NT2/D1 (cell line): ENCODE measurements around the gene PNPLA5.

Experiments
- DNase-seq: peaks from one replicate; pipeline ENCODE4 v3.0.0-alpha.2; 2011; ENCODE audit warnings: low read depth, low spot score
- H3K27me3 ChIP-seq: 2 replicates; pipeline ENCODE4 v1.6.0; 2011; ENCODE audit warnings: mild to moderate bottlenecking; ENCODE audit not compliant: insufficient read length, insufficient read depth
- H3K36me3 ChIP-seq: 2 replicates; pipeline ENCODE4 v1.6.1; 2011; ENCODE audit warnings: mild to moderate bottlenecking, low read length, mixed read lengths; ENCODE audit not compliant: insufficient read depth, insufficient read length
- H3K4me1 ChIP-seq: 2 replicates; pipeline ENCODE4 v1.5.1; 2011; ENCODE audit not compliant: insufficient read depth, insufficient read length
- H3K4me3 ChIP-seq: 2 replicates; pipeline ENCODE4 v1.5.1; 2011; ENCODE audit warnings: low read depth; ENCODE audit not compliant: insufficient read length
- H3K9ac ChIP-seq: 2 replicates; pipeline ENCODE4 v1.6.0; 2011; ENCODE audit warnings: low read depth; ENCODE audit not compliant: insufficient read length
- H3K9me3 ChIP-seq: 2 replicates; pipeline ENCODE4 v1.5.1; 2011; ENCODE audit warnings: mild to moderate bottlenecking, low read length; ENCODE audit not compliant: insufficient read depth
- SUZ12 ChIP-seq: IDR thresholded peaks from 2 replicates; pipeline ENCODE4 v1.6.1; 2011; ENCODE audit not compliant: insufficient read length, insufficient read depth; ENCODE audit errors: extremely low read depth
- YY1 ChIP-seq: IDR thresholded peaks from 2 replicates; pipeline ENCODE4 v1.6.1; 2011; ENCODE audit not compliant: insufficient read length, insufficient read depth
- ZNF274 ChIP-seq: IDR thresholded peaks from 2 replicates; pipeline ENCODE4 v1.6.1; 2011; ENCODE audit warnings: mild to moderate bottlenecking, low read depth, low read length

The PNPLA5 gene

DNA sequence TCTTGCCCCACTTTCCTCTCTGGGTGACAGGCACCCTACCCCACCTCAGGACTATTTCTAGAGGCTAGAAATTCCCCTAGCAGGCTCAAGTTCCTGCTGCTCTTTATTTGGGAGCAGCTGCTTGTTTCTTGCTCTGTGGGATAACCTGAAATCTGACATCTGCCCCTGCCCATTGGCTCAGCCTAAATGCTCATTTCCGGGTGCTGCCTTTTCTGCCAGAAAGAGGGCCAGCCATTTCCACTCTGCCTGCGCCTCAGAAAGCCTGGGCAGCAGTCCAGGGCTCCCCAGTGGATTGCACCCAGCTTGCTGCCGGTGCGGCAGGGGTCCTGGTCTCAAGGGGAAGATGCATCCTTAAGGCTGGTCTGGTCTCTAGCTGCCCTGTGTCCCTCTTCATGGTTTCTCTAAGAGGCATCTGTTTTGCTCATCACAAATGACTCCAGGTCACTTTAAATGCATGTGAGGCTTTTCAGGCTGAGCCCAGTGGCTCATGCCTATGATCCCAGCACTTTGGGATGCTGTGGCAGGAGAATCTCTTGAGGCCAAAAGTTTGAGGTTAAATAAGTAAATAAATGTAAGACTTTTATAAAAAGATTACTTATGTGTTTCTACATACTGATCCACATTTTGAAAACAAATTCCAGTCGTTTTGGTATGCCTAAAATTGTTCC, 10.3 kb upstream of the PNPLA5 start:
- peaks cover 10% of the 10 kb centered on the region for H3K4me1 ChIP-seq
- H3K4me3 ChIP-seq: no peak overlapping the region
- H3K27me3 ChIP-seq: no peaks in the 10 kb centered on the region
- H3K9me3 ChIP-seq: no peaks in the 10 kb centered on the region
- no peak for DNase-seq
- H3K9ac ChIP-seq: no peak overlapping the region
- TF ChIP-seq ZNF274 (no peak), SUZ12 (no peak), YY1 (no peak)
- no peaks in the 10 kb centered on the region for H3K36me3 ChIP-seq

DNA sequence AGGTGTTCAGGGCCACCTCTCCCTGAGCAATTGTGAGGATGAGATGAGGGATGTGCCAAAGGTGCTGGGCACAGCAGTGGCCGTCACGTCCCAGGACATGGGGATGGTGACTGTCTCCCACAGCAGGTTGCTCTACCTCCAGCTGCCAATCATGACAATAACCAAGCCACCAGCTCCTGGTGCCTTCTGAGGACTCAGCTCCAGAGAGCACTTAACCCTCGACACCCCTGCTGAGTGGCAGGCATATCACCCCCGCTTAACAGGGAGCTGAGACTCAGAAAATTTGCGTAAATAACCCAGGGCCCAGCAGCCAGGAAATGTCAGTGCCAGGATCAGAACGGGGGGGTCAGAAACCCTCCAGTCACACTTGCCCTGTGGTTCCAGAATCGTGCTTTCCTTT, 8.4 kb upstream of the PNPLA5 start:
- peaks cover 15% of the 10 kb centered on the region for H3K4me1 ChIP-seq
- H3K9ac ChIP-seq: no peak overlapping the region
- no peak for DNase-seq
- H3K36me3 ChIP-seq: no peaks in the 10 kb centered on the region
- H3K4me3 ChIP-seq: no peak overlapping the region
- H3K9me3 ChIP-seq: no peaks in the 10 kb centered on the region
- no peak for TF ChIP-seq YY1
- no peak for TF ChIP-seq ZNF274
- no peaks in the 10 kb centered on the region for H3K27me3 ChIP-seq

DNA sequence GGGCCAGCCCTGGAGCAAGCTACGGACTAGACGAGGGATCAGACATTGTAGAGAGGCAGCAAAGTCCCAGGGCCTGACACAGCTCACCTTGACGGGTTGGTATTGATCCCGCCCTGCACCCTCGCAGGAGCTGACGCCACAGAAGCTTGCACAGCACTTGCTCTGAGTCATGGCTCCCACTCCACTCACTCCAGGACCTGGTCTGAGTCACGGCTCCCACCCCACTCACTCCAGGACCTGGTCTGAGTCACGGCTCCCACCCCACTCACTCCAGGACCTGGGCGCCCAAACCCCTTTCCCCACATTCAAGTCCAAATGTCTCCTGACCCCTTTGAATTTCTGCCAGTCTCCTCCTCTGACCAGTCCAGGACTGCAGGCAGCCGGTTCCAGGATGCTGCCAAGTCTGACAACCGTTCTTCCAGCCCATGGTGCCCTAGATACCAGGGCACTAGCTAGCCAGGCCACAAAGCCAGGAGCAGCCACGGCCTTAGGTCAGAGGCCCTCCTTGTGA, 6.0 kb upstream of the PNPLA5 start:
- Histone ChIP-seq H3K4me1 (peaks cover 13% of the 10 kb centered on the region), H3K36me3 (no peaks in the 10 kb centered on the region), H3K4me3 (no peak overlapping the region), H3K9ac (no peak overlapping the region), H3K9me3 (no peaks in the 10 kb centered on the region), H3K27me3 (peaks cover 7% of the 10 kb centered on the region)
- no peak for TF ChIP-seq YY1
- no peak for TF ChIP-seq ZNF274
- TF ChIP-seq SUZ12: no peak
- DNase-seq: no peak

DNA sequence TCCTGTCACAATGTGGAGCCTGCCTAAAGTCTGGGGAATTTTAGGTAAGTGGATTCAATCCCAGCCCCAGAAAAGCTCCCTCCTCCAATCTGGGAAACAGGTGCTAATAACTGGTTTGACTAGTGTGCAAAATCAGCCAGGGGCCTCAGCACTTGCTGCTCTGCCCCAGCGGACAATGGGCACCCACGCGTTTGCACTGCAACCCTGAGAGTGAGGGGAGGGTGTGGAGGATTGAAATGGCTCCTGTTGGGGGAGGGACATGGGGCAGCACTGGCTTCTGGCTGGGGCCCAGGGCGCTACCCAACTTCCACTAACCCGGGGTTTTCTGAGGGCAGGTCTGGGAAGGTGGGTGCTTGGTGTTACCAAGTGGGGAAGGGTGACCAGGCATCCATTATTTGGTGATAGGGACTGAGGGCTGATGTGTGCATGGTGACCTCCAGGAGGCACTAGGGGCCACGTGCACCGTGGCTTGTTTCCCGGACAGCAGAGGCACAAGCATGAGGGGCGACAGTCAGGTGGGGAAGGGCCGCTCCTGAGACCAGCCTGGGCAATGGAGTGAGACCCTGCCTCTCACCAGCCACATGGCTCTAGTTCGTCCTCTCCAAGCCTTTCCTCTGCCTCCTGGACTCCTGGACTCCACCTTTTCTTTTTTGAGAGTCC, 4.3 kb upstream of the PNPLA5 start:
- Histone ChIP-seq H3K4me3 (no peak overlapping the region), H3K9me3 (no peaks in the 10 kb centered on the region), H3K4me1 (peaks cover 13% of the 10 kb centered on the region), H3K27me3 (peaks cover 23% of the 10 kb centered on the region), H3K36me3 (no peaks in the 10 kb centered on the region), H3K9ac (no peak overlapping the region)
- no peak for TF ChIP-seq ZNF274
- no peak for TF ChIP-seq YY1
- no peak for TF ChIP-seq SUZ12
- no peak for DNase-seq

DNA sequence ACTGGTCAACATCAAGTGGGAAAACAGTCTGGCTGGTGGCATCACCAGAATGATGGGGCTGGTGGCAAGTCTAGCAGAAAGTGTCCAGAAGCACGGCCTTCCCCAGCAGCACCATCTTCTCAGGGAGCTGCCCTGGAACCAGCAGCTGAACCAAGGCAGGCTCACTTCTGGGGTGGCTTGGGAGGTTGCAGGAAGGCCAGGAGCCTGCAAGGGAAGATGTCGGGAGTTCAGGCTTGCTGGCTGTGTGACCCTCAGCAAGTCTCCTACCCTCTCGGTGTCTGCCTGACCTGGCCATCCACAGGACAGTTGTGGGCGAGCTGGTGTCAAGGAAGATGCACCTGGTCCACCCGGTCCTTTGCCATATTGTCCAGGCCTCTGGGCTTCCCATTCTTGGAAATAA, 2.3 kb upstream of the PNPLA5 start:
- Histone ChIP-seq H3K9me3 (no peaks in the 10 kb centered on the region), H3K4me1 (peaks cover 13% of the 10 kb centered on the region), H3K36me3 (no peaks in the 10 kb centered on the region), H3K9ac (no peak overlapping the region), H3K4me3 (no peak overlapping the region), H3K27me3 (peaks cover 39% of the 10 kb centered on the region)
- no peak for TF ChIP-seq ZNF274
- no peak for TF ChIP-seq YY1
- no peak for TF ChIP-seq SUZ12
- no peak for DNase-seq

DNA sequence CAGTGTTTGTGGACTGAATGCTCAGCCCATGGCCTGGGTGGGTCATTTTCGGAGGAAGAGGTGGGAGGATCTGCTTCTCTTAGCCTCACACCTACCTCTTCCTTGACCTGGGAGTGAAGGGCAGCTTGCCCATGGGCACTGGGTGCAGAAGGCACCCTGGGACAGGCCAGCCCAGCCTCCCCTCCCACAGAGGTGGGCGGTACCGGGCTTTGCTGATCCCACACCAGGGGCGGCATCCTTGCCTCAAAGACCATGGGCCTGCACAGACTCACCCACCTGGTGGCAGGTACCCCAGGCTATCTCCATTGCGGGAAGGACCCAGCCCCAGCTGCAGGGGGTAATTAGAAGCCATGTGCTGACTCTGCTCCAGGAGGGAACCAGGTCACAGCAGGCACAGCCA, 1.5 kb upstream of the PNPLA5 start:
- TF ChIP-seq ZNF274: no peak
- TF ChIP-seq SUZ12: no peak
- no peak for TF ChIP-seq YY1
- no peaks in the 10 kb centered on the region for H3K36me3 ChIP-seq

DNA sequence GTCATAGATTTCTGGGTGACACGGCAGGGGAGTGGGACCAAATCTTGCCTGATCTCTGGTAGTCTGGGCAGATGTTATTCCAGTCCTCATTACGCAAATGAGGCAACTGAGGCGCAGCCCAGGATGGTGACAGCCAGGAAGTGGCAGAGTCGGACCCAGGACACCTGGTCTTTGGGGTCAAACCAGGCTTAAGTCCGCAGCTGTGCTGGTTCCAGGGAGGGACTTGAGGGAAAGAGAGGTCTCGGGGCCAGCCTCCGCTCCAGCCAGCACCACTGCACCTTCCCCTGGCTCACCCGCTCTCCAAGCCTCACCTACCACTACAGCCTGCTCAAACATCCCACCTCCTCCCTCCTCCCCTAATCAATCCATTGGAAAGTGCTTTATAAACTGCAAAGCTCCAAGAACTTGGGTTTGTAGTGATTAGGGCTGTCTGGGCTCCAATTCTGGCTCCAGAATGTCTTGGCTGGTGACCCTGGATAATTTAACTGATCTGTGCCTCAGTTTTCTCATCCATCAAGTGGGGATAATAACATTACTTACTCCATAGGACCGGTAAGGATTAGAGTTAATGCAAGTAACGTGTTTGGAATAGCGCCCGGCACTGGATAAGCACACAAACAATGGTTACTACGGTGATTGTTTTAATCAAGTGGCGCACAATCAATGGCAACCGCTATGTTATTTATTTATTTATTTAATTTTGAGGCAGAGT, 526 bp upstream of the PNPLA5 start:
- peak overlapping the region; percentile 40 for H3K4me3 ChIP-seq
- no peaks in the 10 kb centered on the region for H3K36me3 ChIP-seq
- TF ChIP-seq YY1: no peak
- TF ChIP-seq ZNF274: no peak
- no peak for TF ChIP-seq SUZ12
- H3K9me3 ChIP-seq: no peaks in the 10 kb centered on the region
- peaks cover 39% of the 10 kb centered on the region for H3K27me3 ChIP-seq
- no peak for DNase-seq
- peaks cover 10% of the 10 kb centered on the region for H3K4me1 ChIP-seq
- H3K9ac ChIP-seq: peak overlapping the region; percentile 16

More for the DNA sequence above, 1.5 kb upstream of the PNPLA5 start:
- Histone ChIP-seq H3K4me1 (peaks cover 12% of the 10 kb centered on the region), H3K27me3 (peaks cover 39% of the 10 kb centered on the region), H3K4me3 (no peak overlapping the region), H3K9ac (no peak overlapping the region), H3K9me3 (no peaks in the 10 kb centered on the region)
- DNase-seq: no peak
